ENCODE data around the gene NT5E.

DNA sequence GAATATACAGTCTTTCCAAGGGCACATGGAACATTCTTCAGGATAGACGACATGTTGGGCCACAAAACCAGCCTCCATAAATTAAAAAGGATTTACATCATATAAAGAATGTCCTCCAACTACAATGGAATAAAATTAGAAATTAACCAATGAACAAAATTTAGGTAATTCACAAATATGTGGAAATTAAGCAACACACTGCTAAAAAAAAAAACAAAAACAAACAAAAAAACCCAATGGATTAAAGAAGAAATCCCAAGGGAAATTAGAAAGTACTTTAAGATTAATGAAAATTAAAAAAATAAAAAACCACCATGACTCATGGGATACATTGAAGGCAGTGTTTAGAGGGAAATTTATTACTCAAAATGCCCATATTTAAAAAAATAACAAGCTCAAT is 21.4 kb upstream of the NT5E start:
- TF ChIP-seq, protein P1, sequence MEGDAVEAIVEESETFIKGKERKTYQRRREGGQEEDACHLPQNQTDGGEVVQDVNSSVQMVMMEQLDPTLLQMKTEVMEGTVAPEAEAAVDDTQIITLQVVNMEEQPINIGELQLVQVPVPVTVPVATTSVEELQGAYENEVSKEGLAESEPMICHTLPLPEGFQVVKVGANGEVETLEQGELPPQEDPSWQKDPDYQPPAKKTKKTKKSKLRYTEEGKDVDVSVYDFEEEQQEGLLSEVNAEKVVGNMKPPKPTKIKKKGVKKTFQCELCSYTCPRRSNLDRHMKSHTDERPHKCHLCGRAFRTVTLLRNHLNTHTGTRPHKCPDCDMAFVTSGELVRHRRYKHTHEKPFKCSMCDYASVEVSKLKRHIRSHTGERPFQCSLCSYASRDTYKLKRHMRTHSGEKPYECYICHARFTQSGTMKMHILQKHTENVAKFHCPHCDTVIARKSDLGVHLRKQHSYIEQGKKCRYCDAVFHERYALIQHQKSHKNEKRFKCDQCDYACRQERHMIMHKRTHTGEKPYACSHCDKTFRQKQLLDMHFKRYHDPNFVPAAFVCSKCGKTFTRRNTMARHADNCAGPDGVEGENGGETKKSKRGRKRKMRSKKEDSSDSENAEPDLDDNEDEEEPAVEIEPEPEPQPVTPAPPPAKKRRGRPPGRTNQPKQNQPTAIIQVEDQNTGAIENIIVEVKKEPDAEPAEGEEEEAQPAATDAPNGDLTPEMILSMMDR (IDR thresholded peaks at IDR 0.05): no peak
- no peak for TF ChIP-seq POLR2AphosphoS5 (IDR thresholded peaks at IDR 0.05)
- no peak for TF ChIP-seq POLR2A (IDR thresholded peaks at IDR 0.05)

All from prostate gland (tissue), 2 donors.